ENCODE results near the gene RIPK4.

DNA sequence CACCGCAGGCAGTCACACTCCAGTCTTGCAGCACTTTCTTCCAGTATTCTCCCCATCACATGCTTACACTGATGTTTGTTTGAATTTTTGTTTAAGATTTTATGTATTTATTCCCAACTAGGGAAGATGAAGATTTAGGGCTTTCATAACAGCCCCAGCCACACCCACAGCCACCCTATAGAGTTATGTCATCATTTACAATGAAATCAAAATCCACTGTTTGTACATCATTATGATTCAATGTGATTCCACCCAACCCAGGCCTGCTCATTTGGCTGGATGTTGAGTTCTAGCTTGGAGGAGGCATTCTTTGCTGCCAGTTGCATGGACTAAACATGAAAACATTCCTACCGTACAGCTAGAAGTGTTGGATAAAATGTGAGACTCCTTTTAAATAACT, 35.8 kb downstream of the RIPK4 start:
- TF ChIP-seq, protein P1, sequence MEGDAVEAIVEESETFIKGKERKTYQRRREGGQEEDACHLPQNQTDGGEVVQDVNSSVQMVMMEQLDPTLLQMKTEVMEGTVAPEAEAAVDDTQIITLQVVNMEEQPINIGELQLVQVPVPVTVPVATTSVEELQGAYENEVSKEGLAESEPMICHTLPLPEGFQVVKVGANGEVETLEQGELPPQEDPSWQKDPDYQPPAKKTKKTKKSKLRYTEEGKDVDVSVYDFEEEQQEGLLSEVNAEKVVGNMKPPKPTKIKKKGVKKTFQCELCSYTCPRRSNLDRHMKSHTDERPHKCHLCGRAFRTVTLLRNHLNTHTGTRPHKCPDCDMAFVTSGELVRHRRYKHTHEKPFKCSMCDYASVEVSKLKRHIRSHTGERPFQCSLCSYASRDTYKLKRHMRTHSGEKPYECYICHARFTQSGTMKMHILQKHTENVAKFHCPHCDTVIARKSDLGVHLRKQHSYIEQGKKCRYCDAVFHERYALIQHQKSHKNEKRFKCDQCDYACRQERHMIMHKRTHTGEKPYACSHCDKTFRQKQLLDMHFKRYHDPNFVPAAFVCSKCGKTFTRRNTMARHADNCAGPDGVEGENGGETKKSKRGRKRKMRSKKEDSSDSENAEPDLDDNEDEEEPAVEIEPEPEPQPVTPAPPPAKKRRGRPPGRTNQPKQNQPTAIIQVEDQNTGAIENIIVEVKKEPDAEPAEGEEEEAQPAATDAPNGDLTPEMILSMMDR (optimal IDR thresholded peaks at IDR 0.05 in 1 of 3, IDR thresholded peaks at IDR 0.05 in 1 of 3, conservative IDR thresholded peaks at IDR 0.05 in 1 of 3; ENCODE audit: extremely low read depth in 1 of 3, insufficient read depth in 2 of 3, low read length in 3 of 3) = no peak
- TF ChIP-seq EZH2 (IDR thresholded peaks at IDR 0.05; ENCODE audit: low read length) = no peak
